Measurements from ENCODE around the gene AGPAT3.
A peak's percentile ranks its signal among the peaks of the same experiment; 100 is the strongest.

Gene AGPAT3

GRCh38 chr21:43865540-43866259, 677 bp downstream of the AGPAT3 start:
- DNase-seq, result peak; percentile 67 to 73

- peak; percentile 73 to 75 for DNase-seq
These were observed 1.2 kb downstream of the AGPAT3 start for GRCh38 chr21:43866260-43866629.

GRCh38 chr21:43866659-43867331, 1.8 kb downstream of the AGPAT3 start:
- peak; percentile 72 to 73 for DNase-seq

GRCh38 chr21:43867332-43867703, 2.3 kb downstream of the AGPAT3 start:
- no peak for DNase-seq

- no peak for DNase-seq
These were observed 2.9 kb downstream of the AGPAT3 start for GRCh38 chr21:43867948-43868347.

GRCh38 chr21:43868461-43868860, 3.4 kb downstream of the AGPAT3 start:
- DNase-seq, result no peak

GRCh38 chr21:43869486-43870325, 4.7 kb downstream of the AGPAT3 start:
- DNase-seq, result no peak

GRCh38 chr21:43871487-43871886, 6.5 kb downstream of the AGPAT3 start:
- DNase-seq, result no peak

- no peak for DNase-seq
These were observed 7.6 kb downstream of the AGPAT3 start for GRCh38 chr21:43872531-43873197.

- DNase-seq, result no peak
These were observed 8.7 kb downstream of the AGPAT3 start for GRCh38 chr21:43873673-43874072.

- no peak for DNase-seq
These were observed 9.2 kb downstream of the AGPAT3 start for GRCh38 chr21:43874085-43874805.

GRCh38 chr21:43876605-43877004, 11.6 kb downstream of the AGPAT3 start:
- no peak for DNase-seq

- no peak for DNase-seq
These were observed 13.0 kb downstream of the AGPAT3 start for GRCh38 chr21:43877936-43878575.

- no peak for DNase-seq
These were observed 14.5 kb downstream of the AGPAT3 start for GRCh38 chr21:43879348-43880110.

- DNase-seq, result no peak
These were observed 15.3 kb downstream of the AGPAT3 start for GRCh38 chr21:43880111-43880985.

- peak; percentile 47 to 63 for DNase-seq
These were observed 16.3 kb downstream of the AGPAT3 start for GRCh38 chr21:43881283-43881682.

GRCh38 chr21:43881935-43882334, 16.9 kb downstream of the AGPAT3 start:
- no peak for DNase-seq

- no peak for DNase-seq
These were observed 18.0 kb downstream of the AGPAT3 start for GRCh38 chr21:43882952-43883545.

- peak; percentile 50 to 51 for DNase-seq
These were observed 19.2 kb downstream of the AGPAT3 start for GRCh38 chr21:43884012-43884860.

Measured in activated T-cell treated with anti-CD3 and anti-CD28 coated beads, Interleukin-2, amount 50 U/mL, for 48 hours (primary cell).